GM12878 (cell line): Measurements from ENCODE around the gene ASCC1. TPM values are rescaled to one million over a fixed set of nuclear protein-coding genes. Genes with fewer than 3 reads are reported as not detected.
A peak's percentile ranks its signal among the peaks of the same experiment; 100 is the strongest.

ENCODE experiments used
- BMI1 ChIP-seq: fragments of 450-650 bp; IDR thresholded peaks from 2 replicates; pipeline ENCODE4 v1.6.1; 2016; ENCODE audit warnings: mild to moderate bottlenecking, moderate library complexity, borderline replicate concordance
- EGR1 ChIP-seq, 2 experiments: IDR thresholded peaks; 1 replicate in 1 of 2; 2 replicates in 1 of 2; pipeline ENCODE4 v1.6.1; 2011 to 2012; ENCODE audit warnings: low read depth in 2 of 2, low read length in 2 of 2, borderline replicate concordance in 1 of 2, mild to moderate bottlenecking in 1 of 2, moderate library complexity in 1 of 2
- FOXM1 ChIP-seq: IDR thresholded peaks from 2 replicates; pipeline ENCODE4 v1.6.1; 2012; ENCODE audit warnings: low read depth, mild to moderate bottlenecking, inconsistent platforms, low read length, moderate library complexity
- IKZF1 ChIP-seq: fragments of 450-650 bp; conservative IDR thresholded peaks from 2 replicates; pipeline ENCODE4 v1.6.1; 2017; ENCODE audit warnings: antibody characterized with exemption, mild to moderate bottlenecking
- MTA2 ChIP-seq: fragments of 450-650 bp; IDR thresholded peaks from 2 replicates; pipeline ENCODE4 v1.6.1; 2016; ENCODE audit warnings: low read depth, mild to moderate bottlenecking, moderate library complexity
- NR2C2 ChIP-seq: IDR thresholded peaks from 2 replicates; pipeline ENCODE4 v1.6.1; 2011; ENCODE audit warnings: borderline replicate concordance, low read depth; ENCODE audit not compliant: control insufficient read depth, insufficient read length
- NR2F1 ChIP-seq: fragments of 450-650 bp; conservative IDR thresholded peaks from 2 replicates; pipeline ENCODE4 v1.6.1; 2017; ENCODE audit warnings: mild to moderate bottlenecking
- PAX5 ChIP-seq: IDR thresholded peaks from 2 replicates; pipeline ENCODE4 v1.6.1; 2011; ENCODE audit warnings: low read depth, low read length, borderline replicate concordance
- POU2F2 ChIP-seq: IDR thresholded peaks from 3 replicates; pipeline ENCODE4 v1.6.1; 2011; ENCODE audit warnings: low read depth, mild to moderate bottlenecking, low read length, borderline replicate concordance
- RFX5 ChIP-seq: IDR thresholded peaks from 2 replicates; pipeline ENCODE4 v1.6.1; 2011; ENCODE audit warnings: low read depth, low read length, improper control_type of control experiment
- RUNX3 ChIP-seq: IDR thresholded peaks from 2 replicates; pipeline ENCODE4 v1.6.1; 2012; ENCODE audit warnings: low read length, inconsistent platforms
- SMAD5 ChIP-seq: IDR thresholded peaks from 2 replicates; pipeline ENCODE4 v1.6.1; 2016; ENCODE audit warnings: antibody characterized with exemption, low read depth
- SMARCA5 ChIP-seq: fragments of 450-650 bp; IDR thresholded peaks from 2 replicates; pipeline ENCODE4 v1.6.1; 2017; ENCODE audit warnings: mild to moderate bottlenecking
- SPI1 ChIP-seq: IDR thresholded peaks from 2 replicates; pipeline ENCODE4 v1.6.1; 2011; ENCODE audit warnings: low read depth, mild to moderate bottlenecking, low read length, moderate library complexity, borderline replicate concordance; ENCODE audit not compliant: insufficient read depth
- TARDBP ChIP-seq: IDR thresholded peaks from 2 replicates; pipeline ENCODE4 v1.6.1; 2016; ENCODE audit warnings: borderline replicate concordance
- TCF7 ChIP-seq: IDR thresholded peaks from 2 replicates; pipeline ENCODE4 v1.6.1; 2014; ENCODE audit warnings: antibody characterized with exemption, borderline replicate concordance
- ZBED1 ChIP-seq: IDR thresholded peaks from 2 replicates; pipeline ENCODE4 v1.6.1; 2016; ENCODE audit warnings: borderline replicate concordance
- ZBTB4 ChIP-seq: fragments of 450-650 bp; formaldehyde crosslinking; IDR thresholded peaks from 2 replicates; pipeline ENCODE4 v1.4.0; 2022; ENCODE audit warnings: mild to moderate bottlenecking, moderate library complexity
- ZNF622 ChIP-seq: fragments of 450-650 bp; IDR thresholded peaks from 2 replicates; pipeline ENCODE4 v1.6.1; 2017; ENCODE audit warnings: mild to moderate bottlenecking, inconsistent platforms
- polyA plus RNA-seq, 11 experiments: library from polyadenylated mRNA; depleted of rRNA in 4 of 11; unstranded in 6 of 11; stranded (reverse) in 5 of 11; fragments of >200 nt; fragmentation: Nextera tagmentation in 4 of 11; fragmentation: Illumina TruSeq in 1 of 11; extraction: Ambion mirVana in 4 of 11; extraction: Trizol in 1 of 11; gene quantifications; 1 replicate in 1 of 11; 2 replicates in 10 of 11; pipeline versions ENCODE4 v1.2.1 to v1.2.3, GENCODE V29; 2011 to 2016; ENCODE audit warnings: inconsistent platforms in 2 of 11, missing spikeins in 2 of 11, low read depth in 1 of 11
- total RNA-seq, 4 experiments: library from RNA; depleted of rRNA in 3 of 4; stranded (reverse); fragments of >200 nt in 3 of 4; fragmentation: Illumina TruSeq in 1 of 4; extraction: Trizol in 1 of 4; gene quantifications; 2 replicates each; pipeline versions ENCODE4 v1.2.1 to v1.2.3, GENCODE V29; 2013 to 2021
- TF ChIP-seq, protein P1 (sequence below): fragments of 450-650 bp; IDR thresholded peaks from 2 replicates; pipeline ENCODE4 v1.6.1; 2017; ENCODE audit warnings: mild to moderate bottlenecking, moderate library complexity
- TF ChIP-seq, protein P2 (sequence below): fragments of 450-650 bp; formaldehyde crosslinking; IDR thresholded peaks from 2 replicates; pipeline ENCODE4 v1.4.0; 2020; ENCODE audit warnings: mild to moderate bottlenecking, moderate library complexity

The ASCC1 gene
- total and polyA plus RNA-seq, 10 of the 15 experiments (the other 5 are each of a cell fraction or from before 2014, with no cell fraction given), result 23.3 to 80.6 (median 42.8) TPM

DNA sequence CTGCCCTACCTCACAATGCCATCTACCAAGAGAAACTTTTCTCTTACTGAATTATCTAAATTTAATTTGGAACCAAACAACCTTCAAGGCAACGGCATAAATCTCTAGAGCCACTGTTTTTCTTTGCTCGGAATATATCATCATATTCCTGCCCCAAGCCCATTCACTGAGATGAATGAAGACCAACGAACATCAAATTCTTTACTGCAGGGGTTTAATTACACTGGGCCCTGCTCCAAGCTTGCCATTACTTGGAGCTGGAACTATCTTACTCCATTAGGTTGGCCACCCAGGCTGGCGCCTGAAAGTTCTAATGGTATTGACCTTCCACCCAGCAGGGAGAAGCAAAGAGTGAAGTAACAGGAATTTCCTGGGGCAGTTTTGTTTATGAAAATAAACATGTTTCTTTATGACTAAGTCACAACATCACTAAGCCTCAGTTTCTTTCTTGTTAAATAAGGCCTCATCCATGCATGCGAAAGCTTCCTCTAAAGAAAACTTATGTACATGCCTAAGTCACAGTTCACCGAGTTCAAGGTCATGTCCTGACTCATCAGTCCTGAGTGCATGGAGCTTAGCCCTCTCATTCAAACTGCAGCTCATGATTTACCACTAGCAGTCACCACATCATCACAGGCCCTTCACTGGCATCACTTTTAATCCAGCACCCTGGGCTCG, 42.3 kb downstream of the ASCC1 start (continued):
- TF ChIP-seq, protein P1, sequence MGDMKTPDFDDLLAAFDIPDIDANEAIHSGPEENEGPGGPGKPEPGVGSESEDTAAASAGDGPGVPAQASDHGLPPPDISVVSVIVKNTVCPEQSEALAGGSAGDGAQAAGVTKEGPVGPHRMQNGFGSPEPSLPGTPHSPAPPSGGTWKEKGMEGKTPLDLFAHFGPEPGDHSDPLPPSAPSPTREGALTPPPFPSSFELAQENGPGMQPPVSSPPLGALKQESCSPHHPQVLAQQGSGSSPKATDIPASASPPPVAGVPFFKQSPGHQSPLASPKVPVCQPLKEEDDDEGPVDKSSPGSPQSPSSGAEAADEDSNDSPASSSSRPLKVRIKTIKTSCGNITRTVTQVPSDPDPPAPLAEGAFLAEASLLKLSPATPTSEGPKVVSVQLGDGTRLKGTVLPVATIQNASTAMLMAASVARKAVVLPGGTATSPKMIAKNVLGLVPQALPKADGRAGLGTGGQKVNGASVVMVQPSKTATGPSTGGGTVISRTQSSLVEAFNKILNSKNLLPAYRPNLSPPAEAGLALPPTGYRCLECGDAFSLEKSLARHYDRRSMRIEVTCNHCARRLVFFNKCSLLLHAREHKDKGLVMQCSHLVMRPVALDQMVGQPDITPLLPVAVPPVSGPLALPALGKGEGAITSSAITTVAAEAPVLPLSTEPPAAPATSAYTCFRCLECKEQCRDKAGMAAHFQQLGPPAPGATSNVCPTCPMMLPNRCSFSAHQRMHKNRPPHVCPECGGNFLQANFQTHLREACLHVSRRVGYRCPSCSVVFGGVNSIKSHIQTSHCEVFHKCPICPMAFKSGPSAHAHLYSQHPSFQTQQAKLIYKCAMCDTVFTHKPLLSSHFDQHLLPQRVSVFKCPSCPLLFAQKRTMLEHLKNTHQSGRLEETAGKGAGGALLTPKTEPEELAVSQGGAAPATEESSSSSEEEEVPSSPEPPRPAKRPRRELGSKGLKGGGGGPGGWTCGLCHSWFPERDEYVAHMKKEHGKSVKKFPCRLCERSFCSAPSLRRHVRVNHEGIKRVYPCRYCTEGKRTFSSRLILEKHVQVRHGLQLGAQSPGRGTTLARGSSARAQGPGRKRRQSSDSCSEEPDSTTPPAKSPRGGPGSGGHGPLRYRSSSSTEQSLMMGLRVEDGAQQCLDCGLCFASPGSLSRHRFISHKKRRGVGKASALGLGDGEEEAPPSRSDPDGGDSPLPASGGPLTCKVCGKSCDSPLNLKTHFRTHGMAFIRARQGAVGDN, result no peak
- no peak for TF ChIP-seq EGR1 (IDR thresholded peaks at IDR 0.05; ENCODE audit: borderline replicate concordance in 1 of 2, low read depth in 2 of 2, low read length in 2 of 2)
- no peak for TF ChIP-seq POU2F2
- no peak for TF ChIP-seq SPI1
- TF ChIP-seq TARDBP, result no peak
- no peak for TF ChIP-seq ZNF622
- TF ChIP-seq RUNX3, result peak; percentile 71
- TF ChIP-seq, protein P2, sequence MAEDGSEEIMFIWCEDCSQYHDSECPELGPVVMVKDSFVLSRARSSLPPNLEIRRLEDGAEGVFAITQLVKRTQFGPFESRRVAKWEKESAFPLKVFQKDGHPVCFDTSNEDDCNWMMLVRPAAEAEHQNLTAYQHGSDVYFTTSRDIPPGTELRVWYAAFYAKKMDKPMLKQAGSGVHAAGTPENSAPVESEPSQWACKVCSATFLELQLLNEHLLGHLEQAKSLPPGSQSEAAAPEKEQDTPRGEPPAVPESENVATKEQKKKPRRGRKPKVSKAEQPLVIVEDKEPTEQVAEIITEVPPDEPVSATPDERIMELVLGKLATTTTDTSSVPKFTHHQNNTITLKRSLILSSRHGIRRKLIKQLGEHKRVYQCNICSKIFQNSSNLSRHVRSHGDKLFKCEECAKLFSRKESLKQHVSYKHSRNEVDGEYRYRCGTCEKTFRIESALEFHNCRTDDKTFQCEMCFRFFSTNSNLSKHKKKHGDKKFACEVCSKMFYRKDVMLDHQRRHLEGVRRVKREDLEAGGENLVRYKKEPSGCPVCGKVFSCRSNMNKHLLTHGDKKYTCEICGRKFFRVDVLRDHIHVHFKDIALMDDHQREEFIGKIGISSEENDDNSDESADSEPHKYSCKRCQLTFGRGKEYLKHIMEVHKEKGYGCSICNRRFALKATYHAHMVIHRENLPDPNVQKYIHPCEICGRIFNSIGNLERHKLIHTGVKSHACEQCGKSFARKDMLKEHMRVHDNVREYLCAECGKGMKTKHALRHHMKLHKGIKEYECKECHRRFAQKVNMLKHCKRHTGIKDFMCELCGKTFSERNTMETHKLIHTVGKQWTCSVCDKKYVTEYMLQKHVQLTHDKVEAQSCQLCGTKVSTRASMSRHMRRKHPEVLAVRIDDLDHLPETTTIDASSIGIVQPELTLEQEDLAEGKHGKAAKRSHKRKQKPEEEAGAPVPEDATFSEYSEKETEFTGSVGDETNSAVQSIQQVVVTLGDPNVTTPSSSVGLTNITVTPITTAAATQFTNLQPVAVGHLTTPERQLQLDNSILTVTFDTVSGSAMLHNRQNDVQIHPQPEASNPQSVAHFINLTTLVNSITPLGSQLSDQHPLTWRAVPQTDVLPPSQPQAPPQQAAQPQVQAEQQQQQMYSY (CRISPR knock-in tag), result no peak
- TF ChIP-seq NR2F1, result peak; percentile 41; the same call in 1 of the 2 replicates
- TF ChIP-seq FOXM1, result peak; percentile 61
- TF ChIP-seq BMI1, result no peak
- peak; percentile 79; the same call in 1 of the 2 replicates for TF ChIP-seq PAX5
- TF ChIP-seq NR2C2, result no peak
- no peak for TF ChIP-seq MTA2
- TF ChIP-seq SMARCA5, result no peak
- no peak for TF ChIP-seq TCF7
- no peak for TF ChIP-seq ZBTB4
- peak; percentile 23; the same call in 1 of the 2 replicates for TF ChIP-seq IKZF1
- TF ChIP-seq ZBED1, result 0 out of 2 replicates have a peak, but pooled peaks have one; percentile 29
- no peak for TF ChIP-seq SMAD5
- TF ChIP-seq RFX5, result no peak
